Stimulated activated naive CD4-positive, alpha-beta T cell treated with Interleukin-2 at 50 U/mL for 16 hours (primary cell): ENCODE measurements around the gene TSPAN32.
"Not testable (repeated sequence)": the region's sequence is repeated elsewhere in the genome, so short reads cannot be mapped to it uniquely, and the experiment has no call there.

Experiments
- DNase-seq: peaks from one replicate; lab custom pipeline; 2025; lab: John Stamatoyannopoulos, UW

Gene TSPAN32

GRCh38 chr11:2342981-2343380 lies 41.2 kb downstream of the TSPAN32 start:
- DNase-seq = no peak

- DNase-seq = no peak
Observed at GRCh38 chr11:2343502-2343901, 41.7 kb downstream of the TSPAN32 start.

GRCh38 chr11:2345050-2345449 lies 43.2 kb downstream of the TSPAN32 start:
- no peak for DNase-seq

GRCh38 chr11:2346014-2346413 lies 44.2 kb downstream of the TSPAN32 start:
- no peak for DNase-seq

DNA sequence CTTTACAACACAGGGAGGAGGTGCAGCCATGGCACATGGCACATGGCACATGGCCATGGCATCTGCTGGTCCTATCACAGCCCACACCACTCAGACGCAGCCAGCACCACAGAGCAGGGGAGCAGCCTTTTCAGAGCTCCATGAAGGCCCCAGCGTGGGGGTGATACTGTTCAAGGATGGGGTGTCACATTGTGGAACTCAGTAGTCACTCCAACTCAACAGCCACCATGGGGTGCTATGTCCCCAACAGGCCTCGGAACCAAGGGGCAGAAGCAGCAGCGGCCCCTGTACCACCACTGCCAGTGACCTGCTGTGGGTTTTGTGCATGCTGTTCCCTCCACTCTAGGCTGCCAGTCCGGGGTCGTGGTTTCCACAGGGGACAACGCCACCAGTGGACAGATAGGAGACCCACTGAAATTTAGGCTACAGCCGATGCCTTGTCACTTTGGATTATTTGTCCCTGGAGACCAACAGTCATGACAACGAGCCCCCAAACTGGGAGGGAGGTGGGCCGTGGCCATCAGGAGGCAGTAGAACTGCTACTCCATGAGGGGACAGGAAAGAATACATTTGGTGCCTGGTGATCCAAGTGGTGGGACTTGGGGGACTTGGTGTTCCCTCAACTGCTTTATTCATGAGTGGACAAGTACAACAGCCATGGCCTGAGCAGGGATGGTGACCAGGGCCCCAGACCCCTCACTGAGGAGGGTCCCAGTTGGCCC lies 44.9 kb downstream of the TSPAN32 start:
- no peak for DNase-seq

DNA sequence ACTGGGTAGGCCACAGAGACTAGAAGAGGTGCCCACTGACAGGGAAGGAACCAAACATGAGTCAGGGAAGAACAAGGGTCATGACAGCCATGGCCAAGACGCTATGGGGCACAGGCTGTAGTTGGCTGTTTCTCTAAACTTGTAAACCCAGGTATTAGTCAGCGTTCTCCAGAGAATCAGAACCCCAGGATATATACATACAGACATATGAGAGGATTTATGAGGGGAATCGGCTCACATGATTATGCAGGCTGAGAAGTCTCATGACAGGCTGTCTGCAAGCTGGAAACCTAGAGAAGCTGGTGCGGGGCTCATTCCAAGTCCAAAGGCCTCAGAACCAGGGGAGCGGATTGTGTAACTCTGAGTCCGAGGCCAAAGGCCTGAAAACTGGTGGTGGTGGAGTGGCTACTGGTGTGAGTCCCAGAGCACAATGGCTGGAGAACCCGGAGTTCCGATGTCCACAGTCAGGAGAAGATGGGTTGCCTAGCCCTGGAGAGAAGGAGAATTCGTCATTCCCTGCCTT lies 45.6 kb downstream of the TSPAN32 start:
- DNase-seq = no peak

- DNase-seq = no peak
Observed at GRCh38 chr11:2348986-2349385, 47.2 kb downstream of the TSPAN32 start.

DNA sequence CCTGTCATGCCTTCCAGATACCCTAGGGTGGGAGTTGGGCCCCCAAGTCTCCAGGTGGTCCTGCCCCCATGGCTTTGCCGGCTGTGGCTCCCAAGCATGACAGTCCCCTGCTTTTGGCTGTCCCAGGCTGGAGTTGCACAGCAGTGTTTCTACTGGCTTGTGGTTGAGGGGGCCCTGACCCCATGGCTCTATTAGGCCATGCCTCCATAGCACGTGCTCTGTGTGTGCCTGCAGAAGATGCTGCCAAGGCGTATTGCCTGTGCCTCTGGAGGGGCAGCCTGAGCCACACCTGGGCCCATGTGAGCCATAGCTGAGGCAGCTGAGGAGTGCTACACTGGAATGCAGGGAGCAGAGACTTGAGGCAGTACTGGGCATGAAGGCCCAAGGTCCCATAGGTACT lies 49.9 kb downstream of the TSPAN32 start:
- no peak for DNase-seq

GRCh38 chr11:2352420-2352819 lies 50.6 kb downstream of the TSPAN32 start:
- no peak for DNase-seq

DNA sequence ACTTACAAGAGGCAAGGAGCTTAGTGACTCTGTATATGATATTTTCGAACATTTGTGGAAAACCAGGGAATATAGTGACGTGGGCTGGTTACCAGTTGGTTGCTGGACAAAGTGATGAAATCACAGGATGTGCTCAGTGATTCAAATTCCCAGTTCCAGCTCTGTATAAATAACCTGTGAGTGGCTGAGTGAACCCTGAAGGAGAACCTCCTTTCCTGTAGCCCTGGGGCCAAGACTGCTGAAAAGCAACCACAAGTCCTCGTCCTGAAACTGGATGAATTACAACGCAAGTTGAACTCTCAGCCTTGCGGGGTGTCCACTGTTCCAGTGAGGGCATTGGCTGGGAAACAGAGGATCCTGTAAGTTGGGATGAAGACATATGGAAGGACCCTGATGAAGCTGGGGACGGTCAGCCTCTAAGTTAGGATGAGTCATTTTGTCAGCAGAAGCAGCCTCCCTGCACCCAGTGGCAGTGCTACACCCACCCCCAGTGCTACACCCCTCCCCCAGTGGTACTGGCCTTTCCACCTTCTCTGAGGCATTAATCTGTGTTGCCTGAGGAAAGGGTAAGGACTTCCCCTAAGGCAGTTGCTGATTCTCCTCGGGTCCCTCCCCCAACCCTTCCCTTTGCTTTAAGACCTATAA lies 53.3 kb downstream of the TSPAN32 start:
- DNase-seq = no peak

- DNase-seq = no peak
Observed at GRCh38 chr11:2357246-2357645, 55.4 kb downstream of the TSPAN32 start.

DNA sequence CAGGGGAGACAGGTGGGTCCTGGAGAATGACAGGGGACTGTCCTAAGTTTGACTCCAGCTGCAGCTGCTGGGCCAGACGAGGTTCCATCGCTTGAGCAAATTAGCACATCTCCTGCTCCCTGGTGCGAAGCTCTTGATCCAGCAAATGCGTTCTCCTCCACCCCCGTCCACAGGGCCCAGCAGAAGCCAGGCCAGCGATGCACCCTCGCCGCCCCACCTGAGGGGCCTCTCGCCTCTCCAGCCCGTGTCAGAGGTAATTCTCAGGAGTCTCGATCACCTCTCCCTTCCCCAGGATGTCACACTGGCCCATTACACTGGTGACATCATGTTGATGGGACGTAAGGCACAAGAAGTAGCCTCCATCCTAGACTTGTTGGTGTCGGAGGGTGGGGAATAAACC lies 55.8 kb downstream of the TSPAN32 start:
- not testable (repeated sequence) for DNase-seq

GRCh38 chr11:2358754-2359442 lies 57.1 kb downstream of the TSPAN32 start:
- DNase-seq = no peak

DNA sequence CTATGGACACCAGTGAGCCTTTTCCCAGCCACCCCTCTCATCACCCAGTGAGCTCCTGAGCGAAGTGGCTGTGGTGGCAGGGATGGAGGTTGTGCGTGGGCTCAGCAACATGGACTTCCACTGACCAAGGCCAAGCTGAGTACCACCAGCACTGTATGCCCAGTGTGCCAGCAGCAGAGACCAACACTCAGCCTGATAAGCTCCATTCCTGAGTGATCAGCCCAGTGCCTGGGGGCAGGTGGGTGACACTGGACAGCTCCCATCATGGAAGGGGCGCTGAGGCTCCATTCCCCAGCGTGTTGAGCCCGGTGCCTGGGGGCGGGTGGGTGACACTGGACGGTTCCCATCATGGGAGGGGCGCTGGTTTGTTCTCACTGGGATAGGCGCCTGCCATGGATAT lies 57.7 kb downstream of the TSPAN32 start:
- no peak for DNase-seq

- DNase-seq = no peak
Observed at GRCh38 chr11:2360081-2360642, 58.3 kb downstream of the TSPAN32 start.

- no peak for DNase-seq
Observed at GRCh38 chr11:2361565-2361964, 59.8 kb downstream of the TSPAN32 start.

DNA sequence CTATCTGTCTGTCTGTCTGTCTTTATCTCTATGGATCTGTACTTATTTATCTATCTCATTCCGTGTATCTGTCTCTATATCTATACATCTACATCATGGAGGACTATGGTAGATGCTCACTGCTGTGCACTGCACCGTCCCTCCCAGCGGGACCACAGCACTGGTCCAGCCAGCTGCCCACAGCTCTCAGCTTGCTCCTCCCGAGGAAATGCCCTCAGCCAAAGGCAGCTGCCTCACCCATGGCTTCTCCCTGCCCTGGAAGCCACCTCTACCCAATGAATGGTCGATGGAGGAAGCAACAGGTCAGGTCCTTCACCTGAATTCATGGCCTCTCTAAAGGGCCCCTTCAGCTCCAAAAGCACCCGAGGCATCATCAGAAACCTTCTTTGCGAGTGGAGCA lies 60.6 kb downstream of the TSPAN32 start:
- no peak for DNase-seq

GRCh38 chr11:2363130-2363529 lies 61.3 kb downstream of the TSPAN32 start:
- no peak for DNase-seq

DNA sequence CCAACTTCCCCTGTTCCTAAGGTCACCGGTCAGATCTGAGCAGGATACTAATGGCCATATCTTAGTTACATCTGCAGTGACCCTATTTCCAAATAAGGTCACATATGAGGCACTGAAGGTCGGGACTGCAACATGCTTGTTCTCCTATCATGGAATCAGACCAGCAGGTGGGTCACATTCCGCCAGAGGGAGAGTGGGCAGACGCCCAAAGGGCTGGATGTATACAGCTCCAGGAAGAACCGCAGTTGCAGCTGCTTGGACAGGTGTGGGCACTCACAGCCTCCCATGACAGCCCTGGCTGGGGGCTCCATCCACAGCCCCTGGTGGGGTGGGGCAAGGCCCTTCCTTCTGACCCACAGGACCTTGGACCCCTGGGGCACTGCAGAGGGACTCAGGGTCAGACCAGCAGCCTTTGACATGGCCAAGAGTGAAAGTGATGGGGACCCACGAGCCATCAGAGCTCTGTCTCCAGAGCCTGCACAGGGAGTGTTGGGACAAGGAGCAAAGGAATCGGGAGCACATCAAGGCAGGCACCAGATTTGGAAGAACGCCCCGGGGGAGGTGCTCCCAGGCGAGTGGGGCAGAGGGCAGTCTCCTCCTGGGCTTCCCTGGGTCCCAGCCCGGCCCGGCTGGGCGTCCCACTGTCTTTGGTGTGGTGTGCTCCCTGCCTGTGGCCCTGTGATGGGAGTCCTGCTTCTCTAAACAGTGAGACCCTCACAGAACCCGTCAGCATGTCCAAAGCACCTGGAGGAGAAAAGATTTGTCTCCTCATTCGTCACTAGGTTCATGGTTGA lies 62.0 kb downstream of the TSPAN32 start:
- DNase-seq = no peak

GRCh38 chr11:2364386-2364785 lies 62.6 kb downstream of the TSPAN32 start:
- DNase-seq = not testable (repeated sequence)

DNA sequence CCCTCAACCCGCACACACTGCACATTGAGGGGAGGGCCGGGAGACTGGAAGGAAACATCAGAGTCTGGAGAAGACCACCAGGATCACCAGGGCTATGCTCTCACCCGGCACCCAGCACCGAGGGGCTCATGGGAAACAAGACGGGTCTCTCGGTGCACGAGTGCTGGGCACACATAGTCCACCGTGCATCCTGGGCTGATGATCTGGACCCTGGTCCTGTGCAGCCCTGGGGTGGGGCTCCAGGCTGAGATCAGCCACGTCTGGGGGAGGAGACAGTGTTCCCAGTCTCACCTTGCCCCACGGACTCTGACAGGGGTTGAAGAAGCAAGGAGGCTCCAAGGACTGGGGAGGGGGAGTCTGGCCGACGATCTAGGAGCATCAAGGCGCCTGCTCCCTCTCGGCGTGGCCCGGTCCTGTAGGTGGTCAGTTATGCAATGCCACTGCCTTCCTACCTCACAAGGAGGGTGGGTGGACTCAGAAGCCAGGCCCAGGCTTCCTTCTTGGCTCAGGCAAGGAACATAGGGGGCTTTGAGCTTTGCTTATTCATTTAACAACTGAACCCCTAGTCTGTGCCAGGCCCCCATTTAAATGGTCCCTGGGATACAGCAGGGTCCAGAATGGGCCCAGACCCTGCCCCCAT lies 63.9 kb downstream of the TSPAN32 start:
- DNase-seq = no peak
